Measurements from ENCODE around the gene POLR3E.

POLR3E gene

GRCh38 chr16:22379656-22380055 lies 82.4 kb downstream of the POLR3E start:
- TF ChIP-seq, protein P1, sequence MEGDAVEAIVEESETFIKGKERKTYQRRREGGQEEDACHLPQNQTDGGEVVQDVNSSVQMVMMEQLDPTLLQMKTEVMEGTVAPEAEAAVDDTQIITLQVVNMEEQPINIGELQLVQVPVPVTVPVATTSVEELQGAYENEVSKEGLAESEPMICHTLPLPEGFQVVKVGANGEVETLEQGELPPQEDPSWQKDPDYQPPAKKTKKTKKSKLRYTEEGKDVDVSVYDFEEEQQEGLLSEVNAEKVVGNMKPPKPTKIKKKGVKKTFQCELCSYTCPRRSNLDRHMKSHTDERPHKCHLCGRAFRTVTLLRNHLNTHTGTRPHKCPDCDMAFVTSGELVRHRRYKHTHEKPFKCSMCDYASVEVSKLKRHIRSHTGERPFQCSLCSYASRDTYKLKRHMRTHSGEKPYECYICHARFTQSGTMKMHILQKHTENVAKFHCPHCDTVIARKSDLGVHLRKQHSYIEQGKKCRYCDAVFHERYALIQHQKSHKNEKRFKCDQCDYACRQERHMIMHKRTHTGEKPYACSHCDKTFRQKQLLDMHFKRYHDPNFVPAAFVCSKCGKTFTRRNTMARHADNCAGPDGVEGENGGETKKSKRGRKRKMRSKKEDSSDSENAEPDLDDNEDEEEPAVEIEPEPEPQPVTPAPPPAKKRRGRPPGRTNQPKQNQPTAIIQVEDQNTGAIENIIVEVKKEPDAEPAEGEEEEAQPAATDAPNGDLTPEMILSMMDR (IDR thresholded peaks at IDR 0.05; ENCODE audit: extremely low read depth, insufficient read depth, missing control alignments), result no peak
- in situ Hi-C loops (cut with MboI; ENCODE audit: low pct_unique_long_range_greater_than_20kb, low sequenced_read_pairs, unreplicated experiment), result no loop called here
- DNase-seq (ENCODE audit: low spot score), result no peak

GRCh38 chr16:22380529-22380928 lies 83.3 kb downstream of the POLR3E start:
- TF ChIP-seq, protein P1 (IDR thresholded peaks at IDR 0.05; ENCODE audit: extremely low read depth, insufficient read depth, missing control alignments), result no peak
- in situ Hi-C loops (cut with MboI; ENCODE audit: low pct_unique_long_range_greater_than_20kb, low sequenced_read_pairs, unreplicated experiment), result no loop called here
- DNase-seq (ENCODE audit: low spot score), result no peak

DNA sequence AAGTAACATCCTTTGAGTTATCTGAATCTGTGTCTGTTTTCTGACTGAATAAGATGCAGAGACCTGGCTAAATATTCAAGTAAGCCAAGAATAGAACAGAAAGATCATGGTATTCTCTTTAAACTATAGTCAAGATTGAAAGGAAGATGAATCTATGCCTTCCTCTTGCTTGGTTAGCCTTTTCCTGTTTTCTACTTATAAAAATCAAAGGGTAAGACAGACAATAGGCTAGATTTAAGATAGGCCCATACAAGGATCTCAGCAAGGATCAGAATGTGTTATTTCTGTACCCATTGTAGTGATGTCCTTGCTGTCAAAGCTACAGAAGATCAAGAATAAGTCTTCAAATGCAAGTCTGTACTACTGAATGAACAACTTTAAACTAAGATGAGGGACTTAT lies 84.2 kb downstream of the POLR3E start:
- no peak for DNase-seq (ENCODE audit: low spot score)
- TF ChIP-seq, protein P1 (IDR thresholded peaks at IDR 0.05; ENCODE audit: extremely low read depth, insufficient read depth, missing control alignments), result no peak
- in situ Hi-C loops (cut with MboI; ENCODE audit: low pct_unique_long_range_greater_than_20kb, low sequenced_read_pairs, unreplicated experiment), result no loop called here

DNA sequence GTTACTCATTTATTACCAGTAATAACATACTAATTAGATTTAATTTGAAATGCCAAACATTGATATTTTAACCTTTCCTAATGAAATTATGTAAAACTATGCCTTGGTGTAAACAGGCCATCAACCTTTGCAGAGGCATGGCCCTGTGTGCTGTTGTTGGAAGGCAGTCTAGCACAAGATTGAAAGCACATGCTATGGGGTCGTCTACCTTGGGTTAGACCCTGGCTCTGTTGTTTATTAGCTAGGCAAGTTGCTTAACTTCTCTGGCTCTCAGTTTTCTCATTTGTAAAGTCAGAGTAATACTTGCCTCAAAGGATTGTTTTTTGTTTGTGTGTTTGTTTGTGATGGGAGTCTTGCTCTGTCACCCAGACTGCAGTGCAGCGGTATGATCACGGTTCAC lies 86.6 kb downstream of the POLR3E start:
- in situ Hi-C loops (cut with MboI; ENCODE audit: low pct_unique_long_range_greater_than_20kb, low sequenced_read_pairs, unreplicated experiment), result no loop called here
- no peak for DNase-seq (ENCODE audit: low spot score)
- TF ChIP-seq, protein P1 (IDR thresholded peaks at IDR 0.05; ENCODE audit: extremely low read depth, insufficient read depth, missing control alignments), result no peak

Data from GM13977 (cell line).